Left lung (tissue), 10 donors: ENCODE data around the gene MIGA2. TPM values are rescaled to one million over a fixed set of nuclear protein-coding genes. Genes with fewer than 3 reads are reported as not detected.

Experiments
- ATAC-seq: fragments of 200-7000 bp; cut with Tn5 transposase; one replicate; pipeline ENCODE4 v1.9.1; 2020; ENCODE audit warnings: moderate library complexity
- DNase-seq, 4 donors: peaks; one replicate each; pipeline ENCODE4 v3.0.0-alpha.2; 2013 to 2020
- H3K27ac ChIP-seq, 2 donors: fragments of 200-600 bp; sonication (generic) in 1 of 2; one replicate each; pipeline versions ENCODE4 v1.5.0 to v1.8.0; 2020 to 2021
- H3K27me3 ChIP-seq, 2 donors: fragments of 200-600 bp; sonication (generic) in 1 of 2; one replicate each; pipeline versions ENCODE4 v1.5.0 to v1.8.0; 2020 to 2021
- H3K36me3 ChIP-seq, 2 donors: fragments of 200-600 bp; sonication (generic) in 1 of 2; one replicate each; pipeline versions ENCODE4 v1.5.0 to v1.8.0; 2020 to 2021
- H3K4me1 ChIP-seq, 2 donors: fragments of 200-600 bp; one replicate each; pipeline ENCODE4 v1.8.0; 2021
- H3K4me3 ChIP-seq, 2 donors: fragments of 200-600 bp; sonication (generic) in 1 of 2; one replicate each; pipeline versions ENCODE4 v1.5.0 to v1.8.0; 2020 to 2021; ENCODE audit warnings: mild to moderate bottlenecking in 1 of 2
- H3K9me3 ChIP-seq, 2 donors: fragments of 200-600 bp; sonication (generic) in 1 of 2; one replicate each; pipeline versions ENCODE4 v1.5.0 to v1.8.0; 2020 to 2021
- intact Hi-C, 2 donors: fragments of 100-400 bp; cut with DNase I; formaldehyde crosslinking; loops; one replicate each; pipeline versions ENCODE4 v1.11.2 to v1.14.2; 2022
- polyA plus RNA-seq, 6 donors: library from polyadenylated mRNA; unstranded; fragments of 120-200 nt; gene quantifications; one replicate each; pipeline ENCODE4 v1.2.1, GENCODE V29; 2013; ENCODE audit not compliant: insufficient read length in 6 of 6
- total RNA-seq, 2 donors: library from RNA; stranded (reverse); fragmentation: NEBNext Ultra II Directional; extraction: Animal tissue kit (Norgen Biotek cat#: 25700); gene quantifications; one replicate each; pipeline ENCODE4 v1.2.1, GENCODE V29; 2021
- TF ChIP-seq, protein P1 (sequence below), 2 donors: fragments of 200-600 bp; sonication (generic) in 1 of 2; IDR thresholded peaks; one replicate each; pipeline versions ENCODE4 v1.5.0 to v1.8.0; 2021; ENCODE audit warnings: antibody characterized with exemption in 2 of 2
- donor health status: DM: no; HTN: yes; CAD: no.
- donor health status: DM: no; HTN: no; CAD: no.

The MIGA2 gene
- total and polyA plus RNA-seq, 8 donors = 15.9 to 28.6 (median 19.3) TPM

DNA sequence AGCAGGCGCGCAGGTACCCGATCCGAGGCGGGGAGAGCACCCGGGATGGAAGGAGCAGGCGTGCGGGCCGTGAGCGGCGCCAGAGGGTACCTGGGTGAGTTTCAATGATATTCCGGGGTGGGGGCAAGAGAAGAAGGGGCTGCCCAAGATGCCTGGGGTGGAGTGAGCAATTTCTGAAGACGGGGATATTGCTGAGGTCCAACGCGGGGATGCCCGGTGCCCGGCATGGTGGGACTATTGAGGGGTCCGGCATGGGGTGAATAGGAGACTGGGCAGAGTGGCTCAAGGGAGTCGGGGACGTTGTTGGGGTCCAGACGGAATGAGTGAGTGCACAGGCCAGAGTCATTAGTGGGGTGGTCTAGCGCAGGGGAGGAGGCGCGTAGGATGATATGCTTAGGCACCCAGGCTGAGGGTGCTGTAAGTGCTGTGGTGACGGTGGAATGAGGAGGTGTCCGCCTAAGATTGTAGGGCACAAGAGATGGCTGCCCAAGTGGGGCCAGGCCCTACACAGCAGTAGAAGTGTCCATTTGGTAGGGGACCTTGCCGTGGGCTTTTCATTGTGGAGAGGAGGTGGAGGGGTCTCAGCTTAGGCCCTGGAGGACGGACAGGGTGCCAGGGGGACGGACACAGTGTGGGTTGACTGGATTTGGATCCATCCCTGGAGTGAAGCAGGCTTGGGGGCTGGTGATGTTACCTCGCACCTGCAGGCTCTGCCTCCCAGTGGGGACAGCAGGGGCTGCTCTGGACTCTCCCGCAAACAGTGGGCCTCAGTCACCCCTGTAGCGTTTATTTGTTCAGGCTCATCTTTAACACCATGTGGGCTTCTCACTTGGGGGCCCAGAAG, 719 bp downstream of the MIGA2 start:
- Histone ChIP-seq H3K27ac (peak overlapping the region in 1 of 2 donors; percentile 73), H3K36me3 (peaks cover 0 to 21% of the 10 kb centered on the region in 2 donors), H3K4me1 (peaks cover 9 to 24% of the 10 kb centered on the region in 2 donors), H3K9me3 (no peaks in the 10 kb centered on the region), H3K4me3 (peak overlapping the region; percentile 82 to 97), H3K27me3 (no peaks in the 10 kb centered on the region)
- no peak for DNase-seq
- ATAC-seq = no peak
- intact Hi-C loops = no loop called here
- TF ChIP-seq, protein P1, sequence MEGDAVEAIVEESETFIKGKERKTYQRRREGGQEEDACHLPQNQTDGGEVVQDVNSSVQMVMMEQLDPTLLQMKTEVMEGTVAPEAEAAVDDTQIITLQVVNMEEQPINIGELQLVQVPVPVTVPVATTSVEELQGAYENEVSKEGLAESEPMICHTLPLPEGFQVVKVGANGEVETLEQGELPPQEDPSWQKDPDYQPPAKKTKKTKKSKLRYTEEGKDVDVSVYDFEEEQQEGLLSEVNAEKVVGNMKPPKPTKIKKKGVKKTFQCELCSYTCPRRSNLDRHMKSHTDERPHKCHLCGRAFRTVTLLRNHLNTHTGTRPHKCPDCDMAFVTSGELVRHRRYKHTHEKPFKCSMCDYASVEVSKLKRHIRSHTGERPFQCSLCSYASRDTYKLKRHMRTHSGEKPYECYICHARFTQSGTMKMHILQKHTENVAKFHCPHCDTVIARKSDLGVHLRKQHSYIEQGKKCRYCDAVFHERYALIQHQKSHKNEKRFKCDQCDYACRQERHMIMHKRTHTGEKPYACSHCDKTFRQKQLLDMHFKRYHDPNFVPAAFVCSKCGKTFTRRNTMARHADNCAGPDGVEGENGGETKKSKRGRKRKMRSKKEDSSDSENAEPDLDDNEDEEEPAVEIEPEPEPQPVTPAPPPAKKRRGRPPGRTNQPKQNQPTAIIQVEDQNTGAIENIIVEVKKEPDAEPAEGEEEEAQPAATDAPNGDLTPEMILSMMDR (IDR thresholded peaks at IDR 0.05) = no peak

DNA sequence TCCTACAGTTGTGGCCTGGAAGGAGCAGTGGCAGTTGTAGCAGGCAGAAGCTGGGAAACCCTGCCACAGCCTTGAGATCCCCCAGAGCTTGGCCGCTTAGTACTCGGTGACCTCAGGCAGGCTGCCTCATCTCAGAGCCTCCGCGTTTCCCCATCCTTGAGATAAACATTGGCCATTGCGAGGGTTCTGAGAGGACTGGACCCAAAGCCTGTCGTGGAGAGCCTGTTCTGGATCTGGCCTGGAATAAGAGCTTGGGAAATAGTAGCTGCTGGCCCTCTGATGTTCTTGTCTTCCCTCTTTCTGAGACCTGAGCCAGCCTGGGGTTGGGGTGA, 1.3 kb downstream of the MIGA2 start:
- Histone ChIP-seq H3K9me3 (no peaks in the 10 kb centered on the region), H3K27ac (no peak overlapping the region), H3K4me1 (peaks cover 9 to 24% of the 10 kb centered on the region in 2 donors), H3K27me3 (no peaks in the 10 kb centered on the region), H3K4me3 (peak overlapping the region in 1 of 2 donors; percentile 97), H3K36me3 (peaks cover 0 to 27% of the 10 kb centered on the region in 2 donors)
- ATAC-seq = no peak
- TF ChIP-seq, protein P1 (IDR thresholded peaks at IDR 0.05) = no peak
- intact Hi-C loops = no loop called here
- DNase-seq = no peak

DNA sequence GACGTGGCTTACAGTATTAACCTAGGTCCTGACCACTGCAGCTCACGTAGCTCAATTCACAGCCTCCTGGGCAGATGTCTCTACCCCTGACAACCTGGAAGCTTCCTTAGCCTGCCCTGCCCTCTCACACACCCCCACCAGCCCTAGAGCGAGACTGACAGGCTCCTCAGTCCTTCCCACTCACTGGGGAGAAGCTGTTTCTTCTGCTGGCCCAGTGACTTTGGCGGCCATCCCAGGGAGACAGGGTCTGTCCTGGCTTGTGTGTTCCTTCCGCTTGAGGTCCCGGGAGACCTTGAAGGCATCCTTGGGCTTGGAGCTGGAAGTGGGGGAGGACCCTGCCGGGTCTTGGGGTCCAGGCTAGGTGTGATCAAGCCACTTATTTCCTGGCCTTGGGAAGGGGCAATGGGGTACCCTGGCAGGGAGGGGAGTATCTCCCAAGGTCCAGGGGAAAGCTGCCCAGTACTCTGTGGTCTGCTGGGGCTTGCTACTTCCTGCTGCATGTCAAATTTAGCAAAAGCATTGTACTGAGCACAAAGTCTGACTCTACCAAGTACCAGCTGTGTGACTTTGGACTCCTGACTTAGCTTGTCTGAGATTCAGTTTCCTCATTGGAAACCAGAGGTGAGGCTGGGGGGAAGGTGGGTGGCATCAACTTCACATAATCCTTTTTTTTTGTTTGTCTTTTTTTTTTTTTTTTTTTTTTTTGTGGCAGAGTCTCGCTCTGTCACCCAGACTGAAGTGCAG, 1.9 kb downstream of the MIGA2 start:
- Histone ChIP-seq H3K4me1 (peaks cover 9 to 24% of the 10 kb centered on the region in 2 donors), H3K36me3 (peaks cover 0 to 33% of the 10 kb centered on the region in 2 donors), H3K27me3 (no peaks in the 10 kb centered on the region), H3K27ac (no peak overlapping the region), H3K9me3 (no peaks in the 10 kb centered on the region), H3K4me3 (no peak overlapping the region)
- TF ChIP-seq, protein P1 (IDR thresholded peaks at IDR 0.05) = no peak
- ATAC-seq (no peak), DNase-seq (no peak)
- intact Hi-C loops = no loop called here

DNA sequence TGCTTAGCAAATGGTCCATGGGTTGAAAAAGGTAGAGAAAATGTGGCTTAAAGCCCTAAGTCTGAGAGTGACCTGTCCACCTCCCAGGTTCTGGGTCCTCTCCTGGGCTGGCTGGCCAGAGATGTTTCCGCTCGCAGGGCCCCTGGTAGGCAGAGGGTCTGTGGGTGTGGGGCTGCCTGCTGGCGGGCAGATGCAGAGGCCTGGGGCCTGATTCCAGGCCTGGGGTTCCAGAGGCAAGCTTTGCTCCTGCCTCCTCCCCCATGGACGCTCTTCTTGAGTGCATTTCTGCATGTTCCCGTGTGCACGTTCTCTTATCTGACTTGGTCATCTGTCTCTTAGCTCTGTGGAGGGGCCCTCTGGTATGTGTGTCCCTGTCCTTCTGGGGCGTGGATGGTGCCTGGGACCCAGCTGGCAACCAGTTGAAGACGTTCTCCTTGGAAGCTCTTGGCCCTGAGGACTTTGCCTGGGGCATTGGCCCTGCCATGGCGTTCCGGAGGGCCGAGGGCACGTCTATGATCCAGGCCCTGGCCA, 3.8 kb downstream of the MIGA2 start:
- Histone ChIP-seq H3K36me3 (peaks cover 0 to 52% of the 10 kb centered on the region in 2 donors), H3K9me3 (no peaks in the 10 kb centered on the region), H3K27me3 (no peaks in the 10 kb centered on the region), H3K4me3 (no peak overlapping the region), H3K27ac (no peak overlapping the region), H3K4me1 (peaks cover 9 to 24% of the 10 kb centered on the region in 2 donors)
- ATAC-seq (no peak), DNase-seq (no peak)
- intact Hi-C loops = no loop called here
- TF ChIP-seq, protein P1 (IDR thresholded peaks at IDR 0.05) = no peak

DNA sequence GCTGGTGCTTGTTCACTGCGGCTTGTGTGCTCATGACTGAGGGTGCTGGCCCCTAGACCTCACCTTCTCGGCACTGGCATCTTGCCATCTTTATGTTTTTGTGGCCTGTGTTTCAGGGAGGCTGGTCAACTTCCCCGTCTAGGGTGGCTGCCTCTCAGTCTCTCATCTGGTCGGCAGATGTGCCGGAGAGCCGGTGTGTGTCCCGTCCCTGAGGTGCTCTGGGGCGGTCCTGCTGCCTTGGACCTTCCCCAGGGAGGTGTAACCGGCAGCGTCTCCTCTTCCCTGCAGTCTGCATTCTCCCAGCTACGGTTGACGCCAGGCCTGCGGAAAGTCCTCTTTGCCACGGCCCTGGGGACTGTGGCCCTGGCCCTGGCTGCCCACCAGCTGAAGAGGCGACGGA, 5.6 kb downstream of the MIGA2 start:
- intact Hi-C loops = no loop called here
- H3K36me3 ChIP-seq = peaks cover 0 to 68% of the 10 kb centered on the region in 2 donors
- TF ChIP-seq, protein P1 (IDR thresholded peaks at IDR 0.05) = no peak

More for the DNA sequence above, 5.6 kb downstream of the MIGA2 start:
- Histone ChIP-seq H3K27ac (no peak overlapping the region), H3K27me3 (no peaks in the 10 kb centered on the region), H3K4me1 (peaks cover 9 to 16% of the 10 kb centered on the region in 2 donors), H3K4me3 (no peak overlapping the region), H3K9me3 (no peaks in the 10 kb centered on the region)
- no peak for ATAC-seq
- no peak for DNase-seq
